Measurements from ENCODE around the gene PTPN6. TPM values are rescaled to one million over a fixed set of nuclear protein-coding genes. Genes with fewer than 3 reads are reported as not detected.

The PTPN6 gene
- total and polyA plus RNA-seq, 2 of the 8 experiments (the other 6 are each of a cell fraction or from before 2014, with no cell fraction given): 16.3 to 28.4 TPM

GRCh38 chr12:6960593-6961277 lies 9.6 kb downstream of the PTPN6 start:
- Histone ChIP-seq H3K23me2 (ENCODE audit: low read depth, low read length) (peaks cover 16% of the 10 kb centered on the region; the same call in 1 of the 2 replicates), H3K56ac (replicated peaks; ENCODE audit: insufficient read length, low read depth, low read length) (peak overlapping the region; percentile 14), H3K4me3 (ENCODE audit: extremely low read depth in 1 of 4, insufficient read depth in 2 of 4, low read depth in 3 of 4, low read length in 4 of 4) (peak overlapping the region in 1 of 4 experiments; percentile 79; a peak in 2 of 8 replicates), H3K27me3 (replicated peaks in 1 of 4; ENCODE audit: control insufficient read depth in 3 of 4, extremely low read depth in 1 of 4, insufficient read depth in 3 of 4, low read length in 3 of 4) (no peaks in the 10 kb centered on the region), H3K4me2 (ENCODE audit: insufficient read depth in 1 of 2, low read depth in 2 of 2, low read length in 2 of 2) (peak overlapping the region; percentile 66 to 93), H2BK12ac (ENCODE audit: low read depth, low read length) (peak overlapping the region; percentile 94; the same call in 1 of the 2 replicates), H2BK15ac (ENCODE audit: low read length) (0 out of 2 replicates have a peak overlapping the region, but pooled peaks have one; percentile 14), H2AK5ac (ENCODE audit: low read depth, low read length) (no peak overlapping the region; the same call in 1 of the 2 replicates), H3K14ac (ENCODE audit: insufficient read length) (no peak overlapping the region), H2BK20ac (ENCODE audit: low read length) (no peak overlapping the region; the same call in 1 of the 2 replicates), H3K79me2 (ENCODE audit: control insufficient read depth in 1 of 2, insufficient read depth in 2 of 2, low read length in 2 of 2) (peaks cover 0 to 14% of the 10 kb centered on the region in 2 experiments; a peak in 2 of 4 replicates), H4K8ac (ENCODE audit: extremely low read depth, insufficient read depth, low read length) (peak overlapping the region; percentile 64; the same call in 1 of the 2 replicates), H3K27ac (ENCODE audit: low read depth, low read length) (no peak overlapping the region; the same call in 1 of the 2 replicates), H2BK120ac (replicated peaks; ENCODE audit: low read depth, low read length) (no peak overlapping the region), H3K36me3 (ENCODE audit: control insufficient read depth in 2 of 4, insufficient read depth in 4 of 4, low read length in 3 of 4) (peaks cover 0 to 10% (median 3%) of the 10 kb centered on the region in 4 experiments; a peak in 3 of 8 replicates), H3K79me1 (ENCODE audit: low read depth, low read length) (no peaks in the 10 kb centered on the region), H4K5ac (ENCODE audit: insufficient read length, low read depth, low read length) (peak overlapping the region; percentile 32), H2BK5ac (ENCODE audit: low read depth, low read length) (peak overlapping the region; percentile 85; the same call in 1 of the 2 replicates), H4K91ac (replicated peaks; ENCODE audit: insufficient read length, low read length) (peak overlapping the region; percentile 84), H3K9me3 (ENCODE audit: insufficient read depth in 2 of 2, low read depth in 1 of 2, low read length in 1 of 2) (no peaks in the 10 kb centered on the region), H4K20me1 (replicated peaks in 1 of 2; ENCODE audit: control insufficient read depth in 1 of 2, insufficient read depth in 2 of 2, low read length in 2 of 2) (no peaks in the 10 kb centered on the region), H3K23ac (ENCODE audit: insufficient read length) (no peak overlapping the region), H3K9ac (replicated peaks in 1 of 4; ENCODE audit: extremely low read depth in 1 of 4, low read depth in 3 of 4, low read length in 3 of 4) (0 out of 7 replicates have a peak overlapping the region, but pooled peaks of 2 of the 4 experiments have one; percentile 14 to 29), H3K4ac (replicated peaks; ENCODE audit: insufficient read length, low read depth, low read length) (peak overlapping the region; percentile 64), H2AFZ (ENCODE audit: low read length) (no peak overlapping the region), H3K4me1 (replicated peaks in 1 of 4; ENCODE audit: control insufficient read depth in 3 of 4, insufficient read depth in 4 of 4, low read length in 3 of 4) (peaks cover 12 to 37% (median 30%) of the 10 kb centered on the region in 4 experiments), H3K18ac (ENCODE audit: extremely low read depth, low read length) (peak overlapping the region; percentile 65)
- ChIA-PET POLR2A (ENCODE audit: partially characterized antibody) (interaction anchor here (0.7 to 44.0 kb wide), 12 partner anchors 8 to 147 kb away, joined by 3 to 1596 read pairs (median 4); partner anchors contain the start of genes ATN1, C12orf57, C1RL and EMG1), CTCF (ENCODE audit: partially characterized antibody) (interaction anchor here (0.8 to 12.2 kb wide), 21 partner anchors 9 to 185 kb away, joined by 3 to 277 read pairs (median 6); partner anchors contain the start of genes C12orf57, C1S, LPCAT3 and PHB2)
- WGBS, 2 experiments (ENCODE audit: extremely low coverage in 1 of 2, insufficient coverage in 1 of 2, insufficient read length in 1 of 2, insufficient replicate concordance in 2 of 2, low coverage in 1 of 2, low lambda C conversion rate in 2 of 2, missing lambda C conversion rate in 1 of 2): 82% methylated on average over 13 of the region's 13 CpGs; no CpG with 5 or more reads in 1 of the 2 experiments
- DNase-seq (ENCODE audit: low read depth in 1 of 2, low spot score in 2 of 2) (no peak), FAIRE-seq (no peak)
- TF ChIP-seq FOSL1 (IDR thresholded peaks at IDR 0.05; ENCODE audit: insufficient read depth, low read depth, low read length) (no peak), CTBP2 (IDR thresholded peaks at IDR 0.05; ENCODE audit: borderline replicate concordance, insufficient read depth, insufficient read length, low read length) (no peak), SAP30 (IDR thresholded peaks at IDR 0.05; ENCODE audit: insufficient read depth, insufficient replicate concordance, low read length) (no peak), KDM4A (IDR thresholded peaks at IDR 0.05; ENCODE audit: low read depth, low read length, severe bottlenecking) (no peak), RFX5 (IDR thresholded peaks at IDR 0.05; ENCODE audit: borderline replicate concordance, low read depth, low read length) (no peak), EGR1 (IDR thresholded peaks at IDR 0.05; ENCODE audit: borderline replicate concordance, low read depth, low read length) (no peak), CBX8 (IDR thresholded peaks at IDR 0.05; ENCODE audit: borderline replicate concordance, low read depth, low read length) (no peak), TBP (IDR thresholded peaks at IDR 0.05; ENCODE audit: low read depth, low read length) (no peak), JUND (IDR thresholded peaks at IDR 0.05; ENCODE audit: low read length) (no peak), ASH2L (IDR thresholded peaks at IDR 0.05; ENCODE audit: low read length) (no peak), POU5F1 (IDR thresholded peaks at IDR 0.05; ENCODE audit: low read depth, low read length) (no peak)
